Tibial artery (tissue), 4 donors: Measurements from ENCODE around the gene ARHGAP8.

Experiments
- DNase-seq, 2 donors: peaks; one replicate each; pipeline ENCODE4 v3.0.0-alpha.2; 2019
- H3K27ac ChIP-seq, 2 donors: fragments of 200-600 bp; sonication (generic) in 1 of 2; 1 replicate in 1 of 2; 2 replicates in 1 of 2; pipeline ENCODE4 v1.5.1; 2018 to 2019; ENCODE audit warnings: mild to moderate bottlenecking in 1 of 2
- H3K27me3 ChIP-seq, 2 donors: fragments of 200-600 bp; sonication (generic) in 1 of 2; one replicate each; pipeline versions ENCODE4 v1.5.1 to v1.6.0; 2016 to 2019
- H3K36me3 ChIP-seq, 3 donors: fragments of 200-600 bp; sonication (generic) in 2 of 3; one replicate each; pipeline ENCODE4 v1.5.1; 2016 to 2019; ENCODE audit warnings: mild to moderate bottlenecking in 2 of 3
- H3K4me1 ChIP-seq, 4 donors: fragments of 200-600 bp; sonication (generic) in 2 of 4; 1 replicate in 3 of 4; 2 replicates in 1 of 4; pipeline ENCODE4 v1.5.1; 2016 to 2019
- H3K4me3 ChIP-seq, 2 donors: fragments of 200-600 bp; sonication (generic) in 1 of 2; 1 replicate in 1 of 2; 2 replicates in 1 of 2; pipeline ENCODE4 v1.5.1; 2018 to 2019; ENCODE audit warnings: mild to moderate bottlenecking in 2 of 2
- H3K9me3 ChIP-seq, 3 donors: fragments of 200-600 bp; sonication (generic) in 1 of 3; one replicate each; pipeline ENCODE4 v1.5.1; 2016 to 2019
- CTCF ChIP-seq, 2 experiments: fragments of 200-600 bp in 1 of 2; fragments of 450-650 bp in 1 of 2; IDR thresholded peaks; one replicate each; pipeline ENCODE4 v1.5.1; 2017 to 2019; ENCODE audit warnings: antibody characterized with exemption in 2 of 2, mild to moderate bottlenecking in 1 of 2, moderate library complexity in 1 of 2
- intact Hi-C: fragments of 100-400 bp; cut with DNase I; formaldehyde crosslinking; loops from one replicate; pipeline ENCODE4 v1.15.0; 2023; ENCODE audit warnings: low total_unique reads

ARHGAP8 gene

GRCh38 chr22:44807915-44808690, 55.7 kb downstream of the ARHGAP8 start:
- intact Hi-C loops, result no loop called here
- TF ChIP-seq CTCF (IDR thresholded peaks at IDR 0.05), result no peak

GRCh38 chr22:44809456-44809855, 57.1 kb downstream of the ARHGAP8 start:
- no peak overlapping the region for H3K4me3 ChIP-seq
- no peaks in the 10 kb centered on the region for H3K9me3 ChIP-seq
- DNase-seq, result no peak
- TF ChIP-seq CTCF (IDR thresholded peaks at IDR 0.05), result no peak
- no peaks in the 10 kb centered on the region for H3K36me3 ChIP-seq
- H3K27ac ChIP-seq, result no peak overlapping the region
- intact Hi-C loops, result no loop called here
- H3K27me3 ChIP-seq, result peaks cover 0 to 4% of the 10 kb centered on the region in 2 donors
- no peaks in the 10 kb centered on the region for H3K4me1 ChIP-seq

More at GRCh38 chr22:44807915-44808690, 55.7 kb downstream of the ARHGAP8 start:
- Histone ChIP-seq H3K27ac (no peak overlapping the region), H3K9me3 (no peaks in the 10 kb centered on the region), H3K36me3 (no peaks in the 10 kb centered on the region), H3K27me3 (peaks cover 0 to 6% of the 10 kb centered on the region in 2 donors), H3K4me1 (no peaks in the 10 kb centered on the region), H3K4me3 (no peak overlapping the region)
- DNase-seq, result no peak

GRCh38 chr22:44811141-44811540, 58.8 kb downstream of the ARHGAP8 start:
- Histone ChIP-seq H3K4me1 (no peaks in the 10 kb centered on the region), H3K27ac (no peak overlapping the region), H3K27me3 (no peaks in the 10 kb centered on the region), H3K36me3 (peaks cover 0 to 4% (median 0%) of the 10 kb centered on the region in 3 donors), H3K4me3 (no peak overlapping the region), H3K9me3 (no peaks in the 10 kb centered on the region)
- DNase-seq, result peak in 1 of 2 donors; percentile 33
- intact Hi-C loops, result no loop called here
- TF ChIP-seq CTCF (IDR thresholded peaks at IDR 0.05), result no peak

- no peak overlapping the region for H3K4me3 ChIP-seq
- H3K4me1 ChIP-seq, result no peaks in the 10 kb centered on the region
- H3K36me3 ChIP-seq, result peaks cover 0 to 4% (median 0%) of the 10 kb centered on the region in 3 donors
- DNase-seq, result no peak
- no peaks in the 10 kb centered on the region for H3K27me3 ChIP-seq
- no peak for TF ChIP-seq CTCF (IDR thresholded peaks at IDR 0.05)
- H3K27ac ChIP-seq, result no peak overlapping the region
- intact Hi-C loops, result no loop called here
- no peaks in the 10 kb centered on the region for H3K9me3 ChIP-seq
Observed at GRCh38 chr22:44813416-44813815, 61.0 kb downstream of the ARHGAP8 start.

- Histone ChIP-seq H3K27me3 (no peaks in the 10 kb centered on the region), H3K4me3 (no peak overlapping the region), H3K27ac (no peak overlapping the region), H3K36me3 (peaks cover 0 to 4% (median 0%) of the 10 kb centered on the region in 3 donors), H3K4me1 (no peaks in the 10 kb centered on the region), H3K9me3 (no peaks in the 10 kb centered on the region)
- TF ChIP-seq CTCF (IDR thresholded peaks at IDR 0.05), result no peak
- no peak for DNase-seq
- intact Hi-C loops, result no loop called here
Observed at GRCh38 chr22:44814266-44815098, 62.1 kb downstream of the ARHGAP8 start.
